ENCODE measurements around the gene HJURP.

GRCh38 chr2:233820774-233821105, 33.6 kb downstream of the HJURP start:
- TF ChIP-seq CTCF (conservative IDR thresholded peaks at IDR 0.05) (no peak), EZH2 (IDR thresholded peaks at IDR 0.05; ENCODE audit: low read depth) (no peak)

Measured in PC-9 (cell line).